ENCODE measurements around the gene SLC35D1. TPM values are rescaled to one million over a fixed set of nuclear protein-coding genes. Genes with fewer than 3 reads are reported as not detected.

Gene SLC35D1
- total RNA-seq, 2 experiments from 2014 or later, result 8.1 to 9.1 TPM

DNA sequence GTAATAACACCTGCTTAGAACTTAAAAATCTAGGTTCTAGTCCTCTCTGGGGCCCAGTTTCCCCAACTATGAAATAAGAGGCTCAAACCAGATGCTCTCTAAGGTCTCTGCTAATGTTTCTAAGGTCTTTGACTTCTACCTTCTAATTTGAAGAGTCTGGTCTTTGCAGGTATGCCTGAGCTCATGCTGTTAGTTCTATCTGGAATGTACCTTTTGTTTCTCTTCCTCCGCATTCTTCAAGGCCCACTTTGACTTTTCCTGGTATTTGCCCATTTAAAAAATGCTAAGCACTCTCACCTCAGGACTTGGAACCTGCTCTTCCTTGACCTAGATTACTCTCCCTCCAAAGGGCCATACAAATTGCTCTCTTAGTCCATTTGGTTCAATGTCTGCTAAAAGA, 13.5 kb downstream of the SLC35D1 start:
- Mint-ChIP-seq H3K9me3 (no peaks in the 10 kb centered on the region), H3K36me3 (ENCODE audit: low read depth) (peaks cover 97% of the 10 kb centered on the region), H3K27me3 (no peaks in the 10 kb centered on the region), H3K4me3 (no peak overlapping the region), H3K4me1 (ENCODE audit: low read depth) (peaks cover 19% of the 10 kb centered on the region), H3K27ac (no peak overlapping the region)
- Histone ChIP-seq H3K27me3 (ENCODE audit: control insufficient read depth in 1 of 2, insufficient read depth in 2 of 2, low read length in 2 of 2) (no peaks in the 10 kb centered on the region), H3K4me1 (ENCODE audit: insufficient read depth, low read length) (no peaks in the 10 kb centered on the region), H3K9me3 (ENCODE audit: control insufficient read depth in 1 of 2, insufficient read depth in 1 of 2, low read length in 2 of 2) (no peaks in the 10 kb centered on the region), H3K27ac (ENCODE audit: low read depth in 1 of 2, low read length in 2 of 2) (no peak overlapping the region), H3K4me3 (ENCODE audit: low read length) (no peak overlapping the region), H3K36me3 (ENCODE audit: insufficient read depth, low read length) (peaks cover 76% of the 10 kb centered on the region)
- TF ChIP-seq, protein P1, sequence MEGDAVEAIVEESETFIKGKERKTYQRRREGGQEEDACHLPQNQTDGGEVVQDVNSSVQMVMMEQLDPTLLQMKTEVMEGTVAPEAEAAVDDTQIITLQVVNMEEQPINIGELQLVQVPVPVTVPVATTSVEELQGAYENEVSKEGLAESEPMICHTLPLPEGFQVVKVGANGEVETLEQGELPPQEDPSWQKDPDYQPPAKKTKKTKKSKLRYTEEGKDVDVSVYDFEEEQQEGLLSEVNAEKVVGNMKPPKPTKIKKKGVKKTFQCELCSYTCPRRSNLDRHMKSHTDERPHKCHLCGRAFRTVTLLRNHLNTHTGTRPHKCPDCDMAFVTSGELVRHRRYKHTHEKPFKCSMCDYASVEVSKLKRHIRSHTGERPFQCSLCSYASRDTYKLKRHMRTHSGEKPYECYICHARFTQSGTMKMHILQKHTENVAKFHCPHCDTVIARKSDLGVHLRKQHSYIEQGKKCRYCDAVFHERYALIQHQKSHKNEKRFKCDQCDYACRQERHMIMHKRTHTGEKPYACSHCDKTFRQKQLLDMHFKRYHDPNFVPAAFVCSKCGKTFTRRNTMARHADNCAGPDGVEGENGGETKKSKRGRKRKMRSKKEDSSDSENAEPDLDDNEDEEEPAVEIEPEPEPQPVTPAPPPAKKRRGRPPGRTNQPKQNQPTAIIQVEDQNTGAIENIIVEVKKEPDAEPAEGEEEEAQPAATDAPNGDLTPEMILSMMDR (IDR thresholded peaks at IDR 0.05), result no peak
- ATAC-seq (ENCODE audit: poor library complexity) (no peak), DNase-seq (no peak)
- intact Hi-C loops (cut with DNase I, micrococcal nuclease), result no loop called here
- CTCF ChIA-PET, result interaction anchor here (0.6 kb wide), 1 partner anchor 8 kb away, joined by 3 read pairs; no protein-coding TSS in a partner anchor
- POLR2A ChIA-PET, result no interaction called here

DNA sequence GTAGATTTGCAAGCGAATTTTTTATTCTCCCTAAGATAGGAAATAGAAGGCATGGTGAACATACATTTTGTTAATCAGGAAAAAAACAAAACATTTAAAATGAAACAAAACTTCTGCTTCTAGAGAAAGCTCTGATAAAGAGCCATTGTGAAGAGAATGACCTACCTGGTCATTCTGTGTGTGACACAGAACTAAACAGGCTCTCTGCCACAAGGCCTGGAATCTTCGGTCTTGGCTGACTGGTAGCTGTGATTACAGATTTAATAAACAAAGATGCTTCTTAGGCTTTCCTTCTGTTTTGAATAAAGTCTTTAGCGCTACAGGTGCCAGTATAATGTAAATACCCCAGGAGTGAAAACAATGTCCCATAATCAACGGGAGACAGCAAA, 22.1 kb downstream of the SLC35D1 start:
- Histone ChIP-seq H3K27ac (ENCODE audit: low read depth in 1 of 2, low read length in 2 of 2) (no peak overlapping the region), H3K4me3 (ENCODE audit: low read length) (no peak overlapping the region), H3K27me3 (ENCODE audit: control insufficient read depth in 1 of 2, insufficient read depth in 2 of 2, low read length in 2 of 2) (no peaks in the 10 kb centered on the region), H3K4me1 (ENCODE audit: insufficient read depth, low read length) (no peaks in the 10 kb centered on the region), H3K9me3 (ENCODE audit: control insufficient read depth in 1 of 2, insufficient read depth in 1 of 2, low read length in 2 of 2) (no peaks in the 10 kb centered on the region), H3K36me3 (ENCODE audit: insufficient read depth, low read length) (peaks cover 18% of the 10 kb centered on the region)
- Mint-ChIP-seq H3K36me3 (ENCODE audit: low read depth) (peaks cover 83% of the 10 kb centered on the region), H3K4me3 (no peak overlapping the region), H3K9me3 (no peaks in the 10 kb centered on the region), H3K27ac (no peak overlapping the region), H3K4me1 (ENCODE audit: low read depth) (peaks cover 16% of the 10 kb centered on the region), H3K27me3 (no peaks in the 10 kb centered on the region)
- ATAC-seq (ENCODE audit: poor library complexity), result no peak
- ChIA-PET POLR2A (no interaction called here), CTCF (no interaction called here)
- no peak for DNase-seq
- intact Hi-C loops (cut with DNase I, micrococcal nuclease), result no loop called here
- TF ChIP-seq, protein P1 (IDR thresholded peaks at IDR 0.05), result no peak

DNA sequence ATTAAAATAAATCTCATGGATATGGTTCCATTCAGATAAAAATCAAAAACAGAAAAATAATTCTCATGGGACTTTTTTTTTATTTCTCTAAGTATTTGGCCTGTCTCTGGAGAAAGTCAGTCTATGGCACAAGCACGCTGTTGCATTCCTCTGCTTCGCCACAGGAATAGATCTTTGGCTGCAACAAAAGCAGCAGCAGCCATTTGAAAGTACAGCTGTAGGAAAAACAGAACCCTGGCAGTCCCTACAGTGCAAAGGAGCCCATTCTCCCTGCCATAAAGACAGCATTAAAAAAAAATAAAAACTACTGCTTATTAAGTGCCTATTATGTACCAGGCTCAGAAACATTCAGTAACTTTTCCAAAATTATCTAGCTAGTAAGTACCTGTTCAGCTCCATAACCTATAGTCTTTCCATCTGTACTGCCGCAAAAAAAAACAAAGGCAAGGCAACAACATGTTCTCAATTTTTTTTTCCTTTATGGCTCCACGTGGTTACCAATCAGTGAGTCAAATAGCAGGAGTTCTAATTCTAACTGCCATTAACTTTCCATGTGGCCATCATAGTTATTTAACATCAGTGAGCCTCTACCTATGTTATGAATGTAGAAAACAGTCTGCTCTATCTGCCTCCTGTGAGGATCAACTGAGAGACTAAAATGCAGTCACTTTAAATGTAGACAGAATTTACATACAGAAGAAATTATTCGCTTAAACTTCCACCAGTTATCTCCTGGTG, 22.7 kb downstream of the SLC35D1 start:
- Mint-ChIP-seq H3K27ac (no peak overlapping the region), H3K4me1 (ENCODE audit: low read depth) (peaks cover 16% of the 10 kb centered on the region), H3K27me3 (no peaks in the 10 kb centered on the region), H3K4me3 (no peak overlapping the region), H3K36me3 (ENCODE audit: low read depth) (peaks cover 78% of the 10 kb centered on the region), H3K9me3 (no peaks in the 10 kb centered on the region)
- CTCF ChIA-PET, result no interaction called here
- H3K4me3 ChIP-seq (ENCODE audit: low read length), result no peak overlapping the region
- H3K36me3 ChIP-seq (ENCODE audit: insufficient read depth, low read length), result peaks cover 13% of the 10 kb centered on the region
- no peak overlapping the region for H3K27ac ChIP-seq (ENCODE audit: low read depth in 1 of 2, low read length in 2 of 2)
- DNase-seq, result no peak
- H3K4me1 ChIP-seq (ENCODE audit: insufficient read depth, low read length), result no peaks in the 10 kb centered on the region
- ATAC-seq (ENCODE audit: poor library complexity), result no peak
- TF ChIP-seq, protein P1 (IDR thresholded peaks at IDR 0.05), result no peak
- H3K27me3 ChIP-seq (ENCODE audit: control insufficient read depth in 1 of 2, insufficient read depth in 2 of 2, low read length in 2 of 2), result no peaks in the 10 kb centered on the region
- no peaks in the 10 kb centered on the region for H3K9me3 ChIP-seq (ENCODE audit: control insufficient read depth in 1 of 2, insufficient read depth in 1 of 2, low read length in 2 of 2)
- POLR2A ChIA-PET, result no interaction called here
- intact Hi-C loops (cut with DNase I, micrococcal nuclease), result no loop called here
